GDM1 (cell line): ENCODE results near the gene AKAP6.
"Not testable (repeated sequence)": the region's sequence is repeated elsewhere in the genome, so short reads cannot be mapped to it uniquely, and the experiment has no call there.

ENCODE experiments used
- DNase-seq: peaks from one replicate; lab custom pipeline; 2025; lab: John Stamatoyannopoulos, UW

The AKAP6 gene

DNA sequence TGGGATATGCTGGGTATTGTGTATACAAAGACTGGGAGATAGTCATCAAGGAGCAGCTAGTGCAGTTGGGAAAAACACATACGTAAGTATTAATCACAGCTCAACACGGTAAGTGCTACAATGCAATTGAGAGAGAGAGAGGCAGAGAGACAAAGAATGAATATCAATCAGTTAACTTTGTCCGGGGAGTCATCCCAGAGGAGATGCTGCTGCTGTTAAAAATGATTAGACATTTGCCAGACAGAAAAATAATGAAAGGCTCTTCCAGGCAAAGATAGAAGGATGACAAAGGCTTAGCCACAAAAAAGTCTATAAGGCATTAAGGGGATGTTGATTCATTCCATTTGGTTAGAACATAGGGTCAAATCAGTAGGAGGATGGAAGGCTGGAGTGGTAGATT is 45.1 kb downstream of the AKAP6 start:
- DNase-seq, result no peak

DNA sequence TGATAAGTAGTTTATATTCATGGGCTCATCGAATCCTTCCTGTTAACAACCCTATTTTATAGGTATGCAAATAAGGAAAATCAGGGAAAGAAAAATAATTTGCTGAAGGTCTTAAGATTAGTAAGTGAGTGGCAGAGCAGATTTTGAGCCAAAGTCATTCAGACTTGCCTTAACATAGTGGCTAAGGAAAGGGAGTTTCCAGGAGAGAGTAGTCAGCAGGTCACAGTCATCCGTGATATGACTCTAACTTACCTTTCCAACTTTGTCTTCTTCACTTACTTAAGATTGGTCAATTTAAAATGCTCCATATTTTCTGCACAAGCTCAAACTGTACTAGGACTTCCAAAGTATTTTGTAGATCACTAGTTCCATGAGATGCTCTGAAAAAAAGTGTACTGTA is 46.6 kb downstream of the AKAP6 start:
- no peak for DNase-seq

DNA sequence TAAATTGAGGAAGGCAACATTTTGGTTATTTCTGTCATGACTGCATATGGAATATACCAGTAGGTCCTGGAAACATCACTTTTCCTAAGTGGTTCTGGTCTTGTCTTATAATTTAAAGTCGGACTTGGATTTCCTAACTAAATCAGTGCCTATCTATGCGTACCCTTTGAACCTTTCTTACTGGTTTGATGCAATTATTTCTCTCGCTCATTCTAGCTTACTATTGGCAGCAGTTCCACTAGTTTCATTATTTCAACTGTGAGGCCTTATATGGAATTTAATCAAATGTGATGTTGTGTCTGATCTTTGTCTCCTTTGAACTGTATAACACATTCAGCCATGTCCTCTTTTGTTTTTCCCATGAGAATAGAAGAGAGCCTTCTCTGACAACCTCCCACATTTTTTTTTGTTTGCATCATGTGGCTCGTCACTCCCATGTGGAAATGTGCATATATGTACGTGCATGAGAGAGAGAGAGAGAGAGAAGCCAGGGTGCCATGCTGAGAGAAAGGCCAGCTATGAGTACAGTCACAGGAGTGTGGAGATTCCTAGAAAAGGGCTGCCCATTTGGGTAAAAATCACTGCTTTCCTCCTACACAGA is 48.0 kb downstream of the AKAP6 start:
- DNase-seq, result no peak

DNA sequence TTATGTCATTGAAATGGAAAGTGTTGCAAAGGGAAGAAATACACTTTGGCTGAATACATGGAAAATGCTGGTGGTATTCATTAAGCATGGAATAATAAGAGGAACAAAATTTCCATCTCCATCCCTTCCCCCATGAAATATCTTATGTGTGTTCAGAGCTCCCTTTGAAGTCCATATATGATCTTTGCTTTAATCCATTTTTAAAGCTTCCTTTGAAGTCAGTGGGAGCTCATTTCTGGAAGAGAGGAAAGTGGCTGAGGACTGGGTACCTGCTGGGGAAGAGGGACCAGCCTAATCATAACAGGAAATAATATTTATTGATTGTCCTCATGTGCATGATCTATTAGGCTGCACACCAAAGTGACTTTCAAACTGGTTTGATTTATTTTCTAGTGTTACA is 49.2 kb downstream of the AKAP6 start:
- no peak for DNase-seq

DNA sequence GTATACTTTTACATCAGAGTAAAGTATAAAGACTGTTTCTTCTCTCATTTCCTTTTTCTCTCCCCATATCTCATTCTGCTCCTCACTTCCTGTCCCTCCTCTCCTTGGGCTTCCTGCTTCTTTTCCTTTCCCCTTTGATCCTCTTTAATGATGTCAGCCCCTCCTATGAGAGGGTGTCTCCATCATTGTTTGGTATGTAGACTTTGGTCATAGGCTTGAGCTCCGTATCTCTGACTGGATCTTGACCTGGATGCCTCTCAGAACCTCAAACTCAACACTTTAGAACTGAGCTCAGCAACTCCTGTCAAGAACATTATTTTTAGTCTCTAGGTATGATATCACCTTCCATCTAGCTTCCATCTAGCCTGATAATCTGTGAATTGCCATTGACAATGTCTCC is 50.3 kb downstream of the AKAP6 start:
- DNase-seq, result no peak

DNA sequence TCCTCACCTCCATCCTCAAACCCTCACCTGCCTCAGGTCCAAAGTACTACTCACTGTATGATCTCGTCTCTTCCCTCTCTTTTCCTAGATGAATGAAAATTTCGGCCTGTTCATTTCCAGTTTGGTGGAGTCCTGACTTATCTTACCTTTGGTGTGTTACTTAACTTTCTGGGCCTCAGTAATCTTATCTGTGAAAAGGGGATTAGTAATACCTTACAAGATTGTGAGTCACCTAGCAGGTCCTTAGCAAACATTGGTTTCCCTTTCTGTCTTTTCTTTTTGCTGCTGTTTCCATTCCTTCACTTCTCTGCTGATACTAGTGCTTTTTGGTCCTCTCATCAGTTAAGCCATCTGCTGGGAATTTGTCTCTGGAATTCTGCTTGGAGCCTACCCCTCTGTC is 52.8 kb downstream of the AKAP6 start:
- no peak for DNase-seq

DNA sequence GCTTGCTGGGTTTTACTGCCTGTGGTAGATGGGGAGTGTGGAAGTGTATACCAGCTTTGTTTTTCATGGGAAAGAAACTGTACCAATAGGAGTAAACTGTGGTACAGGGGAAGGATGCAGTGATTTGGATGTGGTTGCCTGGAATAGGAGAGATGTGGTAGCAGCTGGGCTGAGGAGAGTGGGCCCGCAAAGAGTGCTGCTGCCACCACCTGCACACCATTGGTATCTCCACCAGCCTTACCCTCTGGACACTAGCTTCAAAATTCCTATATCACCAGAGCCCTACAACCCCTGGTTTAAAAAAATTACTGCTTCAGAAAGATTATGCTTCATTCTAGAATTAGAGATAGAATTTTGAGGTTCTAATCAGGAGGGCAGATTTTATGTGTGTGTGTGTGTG is 53.6 kb downstream of the AKAP6 start:
- no peak for DNase-seq

DNA sequence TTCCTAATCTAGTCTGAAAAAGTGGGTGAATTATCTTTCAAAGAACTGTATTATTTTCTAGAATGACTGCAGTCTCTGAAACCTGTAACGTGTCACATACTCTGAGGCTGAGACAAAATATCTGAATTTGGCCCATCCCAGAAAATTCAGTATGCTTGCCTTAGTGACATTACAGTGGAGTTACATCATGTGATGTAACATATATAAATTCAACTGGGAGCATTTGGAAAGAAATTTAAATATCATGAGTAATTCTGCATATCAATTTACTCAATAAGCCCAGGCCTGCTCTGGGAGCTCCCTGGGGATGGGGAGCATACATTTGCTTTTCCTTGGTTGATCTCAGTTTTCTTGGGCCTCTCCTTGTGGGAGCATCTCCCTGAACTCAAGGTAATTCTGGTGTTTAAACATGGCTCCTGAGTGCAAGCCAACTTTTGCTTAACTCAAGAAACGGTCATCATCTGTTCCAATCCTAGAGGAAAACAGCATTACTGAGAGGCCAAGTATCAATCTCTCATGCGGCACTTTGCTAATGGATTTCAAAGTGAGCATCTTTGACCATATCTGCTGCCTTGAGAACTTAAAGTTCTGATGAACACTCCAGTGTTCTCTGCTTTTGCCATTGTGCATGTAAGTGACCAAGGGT is 54.4 kb downstream of the AKAP6 start:
- DNase-seq, result no peak

DNA sequence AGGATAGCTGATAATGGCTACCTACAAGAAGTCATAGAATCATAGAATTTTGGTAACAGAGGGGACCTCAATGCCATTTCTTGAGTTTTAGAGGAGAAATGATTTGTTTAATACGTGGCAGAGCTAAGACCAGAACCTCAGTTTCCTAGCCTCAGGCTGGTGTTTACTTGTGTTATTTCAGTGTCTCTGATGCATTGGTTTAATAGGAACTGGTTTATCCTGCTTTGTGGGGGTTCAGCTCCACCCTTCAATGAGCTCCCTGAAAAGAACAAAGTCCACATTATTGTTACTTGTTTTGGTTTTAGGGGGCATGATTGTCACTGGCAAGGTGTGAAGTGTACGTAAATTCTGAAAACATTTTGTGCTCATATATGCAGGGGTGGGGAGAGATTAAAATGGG is 55.4 kb downstream of the AKAP6 start:
- no peak for DNase-seq

DNA sequence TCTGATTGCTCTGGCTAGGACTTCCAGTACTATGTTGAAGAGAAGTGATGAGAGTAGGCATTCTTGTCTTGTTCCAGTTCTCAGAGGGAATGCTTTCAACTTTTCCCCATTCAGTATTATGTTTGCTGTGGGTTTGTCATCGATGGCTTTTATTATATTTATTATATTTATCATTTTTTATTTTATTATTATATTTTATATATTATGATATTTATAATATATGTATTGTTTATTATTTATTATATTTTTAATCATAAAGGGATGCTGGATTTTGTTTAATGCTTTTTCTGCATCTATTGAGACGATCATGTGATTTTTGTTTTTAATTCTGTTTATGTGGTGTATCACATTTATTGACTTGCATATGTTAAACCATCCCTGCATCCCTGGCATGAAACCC is 58.2 kb downstream of the AKAP6 start:
- DNase-seq, result not testable (repeated sequence)

DNA sequence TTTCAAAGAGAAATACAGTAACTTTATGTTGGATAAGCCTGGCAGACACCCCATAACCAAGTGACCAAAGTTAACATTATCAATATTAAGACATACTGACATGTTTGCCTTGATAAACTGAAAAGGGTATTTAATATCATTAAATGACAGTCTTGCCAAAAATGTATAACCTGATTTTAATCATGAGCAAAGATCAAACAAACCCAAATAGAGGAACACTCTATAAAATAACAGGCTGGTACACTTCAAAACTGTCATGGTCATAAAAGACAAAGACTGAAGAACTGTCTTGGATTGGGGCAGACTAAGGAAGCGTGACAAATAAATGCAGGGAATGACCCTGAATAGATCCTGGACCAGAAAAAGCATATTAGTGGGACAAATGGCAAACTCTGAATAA is 64.0 kb downstream of the AKAP6 start:
- DNase-seq, result no peak

DNA sequence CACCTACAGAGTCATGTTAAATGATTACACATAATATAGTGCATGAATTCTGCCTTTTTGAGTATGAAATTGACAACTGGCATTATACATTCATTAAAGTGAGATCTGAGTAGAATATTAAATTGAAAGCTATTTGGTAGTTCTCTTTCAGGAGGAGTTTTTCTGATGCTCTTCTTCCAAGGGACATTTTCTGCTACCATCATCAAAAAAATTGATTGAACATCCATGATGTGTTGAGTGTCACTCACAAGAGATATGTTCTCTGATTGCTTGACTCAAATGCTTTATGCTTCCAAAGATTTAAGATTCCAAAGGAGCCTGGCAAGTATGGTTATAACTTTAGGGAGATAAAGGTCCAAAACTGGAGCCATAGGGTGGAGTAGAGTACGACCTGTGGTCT is 64.9 kb downstream of the AKAP6 start:
- DNase-seq, result no peak

DNA sequence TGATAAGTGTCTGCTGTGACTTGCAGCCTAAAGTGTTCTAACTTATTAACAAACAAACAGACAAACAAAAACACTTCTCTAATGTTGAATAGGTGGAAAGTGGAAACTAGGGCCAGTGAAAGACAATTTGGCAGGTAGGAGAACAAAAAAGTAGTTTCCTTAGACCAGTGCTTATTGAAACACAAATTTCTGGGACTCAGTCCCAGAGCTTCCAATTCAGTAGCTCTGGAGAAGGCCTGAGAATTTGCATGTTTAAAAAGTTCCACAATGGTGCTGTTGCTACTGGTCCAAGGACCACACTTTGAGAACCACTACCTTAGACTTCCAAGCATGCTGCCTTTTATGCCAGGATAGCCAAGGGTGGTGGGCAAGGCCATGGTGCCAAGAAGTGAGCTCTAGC is 67.8 kb downstream of the AKAP6 start:
- no peak for DNase-seq

DNA sequence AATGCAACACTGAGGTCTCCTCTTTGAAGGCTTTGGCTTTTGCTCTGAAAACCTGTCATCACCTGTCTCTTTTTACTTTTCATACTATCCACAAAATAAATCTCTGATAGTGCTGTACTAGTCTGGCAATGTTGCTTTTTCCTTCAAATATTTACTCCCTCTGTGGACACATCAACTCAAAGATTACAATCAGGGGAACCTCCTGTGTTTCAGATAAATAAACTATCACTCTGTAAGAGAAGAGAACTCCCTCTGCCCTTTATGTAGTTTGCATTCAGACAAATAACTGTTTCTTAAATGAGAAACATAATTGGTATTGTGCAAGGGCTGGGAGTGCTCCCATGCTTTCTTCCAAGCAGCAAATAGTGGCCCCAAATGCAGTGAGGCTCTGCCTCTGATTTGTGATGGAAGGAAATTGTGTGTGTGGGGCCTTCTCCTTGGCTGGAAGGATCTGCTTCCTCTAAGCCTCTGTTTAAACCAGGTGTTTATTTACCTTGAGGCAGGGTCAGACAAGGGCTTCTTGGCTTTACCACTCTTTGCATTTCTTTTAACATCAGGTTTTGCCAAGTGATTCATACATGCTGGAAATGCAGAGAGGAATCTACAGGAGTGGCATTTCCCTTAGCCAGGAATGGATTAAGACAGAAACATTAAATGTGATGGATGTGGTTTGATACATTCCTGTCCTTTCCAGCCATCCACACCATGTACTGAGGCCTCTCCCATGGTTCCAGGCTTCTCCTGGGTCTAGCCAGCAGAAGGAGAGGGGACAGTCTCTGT is 69.0 kb downstream of the AKAP6 start:
- DNase-seq, result no peak

DNA sequence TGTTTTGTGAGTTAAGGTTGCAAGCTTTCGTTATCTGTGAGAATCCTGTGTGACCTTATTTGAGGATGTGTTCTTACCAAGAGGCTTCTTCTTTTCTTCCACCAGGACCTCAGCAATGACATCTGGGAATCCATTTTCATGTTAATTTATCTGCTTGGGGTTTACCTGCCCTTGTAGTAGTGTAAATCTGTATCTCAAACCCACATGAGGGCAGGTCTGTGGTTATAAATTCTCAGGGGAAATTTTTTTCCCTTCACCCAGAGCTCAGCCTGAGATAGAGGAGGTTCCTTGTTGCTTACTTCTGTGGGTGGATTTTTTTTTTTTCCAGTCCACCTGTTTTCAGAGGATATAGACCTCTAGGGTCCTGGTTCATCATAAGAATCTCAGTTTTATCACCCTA is 70.8 kb downstream of the AKAP6 start:
- DNase-seq, result no peak

DNA sequence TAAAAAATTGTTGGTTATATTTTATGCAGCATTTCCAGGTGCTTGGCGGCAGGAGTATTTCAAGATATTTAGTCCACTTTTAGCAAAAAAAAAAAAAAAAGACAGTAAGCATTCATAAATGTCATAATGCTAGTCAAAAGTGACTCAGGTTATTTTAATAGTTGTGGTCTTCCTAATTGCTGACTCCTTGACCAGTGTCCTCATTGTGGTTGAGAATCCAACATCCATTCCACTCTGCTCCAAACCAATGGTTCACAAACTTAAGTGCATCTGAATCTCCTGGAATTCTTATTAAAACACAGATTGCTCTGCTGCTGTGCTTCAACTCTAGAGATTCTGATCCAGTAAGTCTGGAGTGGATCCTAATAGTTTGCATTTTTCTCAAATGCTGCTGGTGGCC is 71.4 kb downstream of the AKAP6 start:
- DNase-seq, result no peak

DNA sequence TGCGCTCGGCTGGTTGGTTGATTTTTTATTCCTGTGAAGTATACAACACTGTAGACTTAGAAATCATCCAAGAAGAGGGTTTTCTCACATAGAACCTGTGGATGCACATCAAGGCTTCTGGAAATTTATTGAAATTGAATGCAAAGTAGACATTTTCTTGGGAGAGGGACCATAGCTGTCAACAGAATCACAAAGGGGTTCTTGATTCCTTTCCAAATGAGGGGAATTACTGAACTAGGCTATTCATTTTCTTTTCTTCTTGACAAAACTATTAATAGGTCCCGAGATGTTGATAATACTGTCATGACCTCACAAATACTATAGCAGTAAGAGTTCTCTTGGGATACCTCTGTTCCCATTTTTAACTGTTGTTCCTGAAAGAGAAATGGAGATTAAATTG is 73.9 kb downstream of the AKAP6 start:
- no peak for DNase-seq

DNA sequence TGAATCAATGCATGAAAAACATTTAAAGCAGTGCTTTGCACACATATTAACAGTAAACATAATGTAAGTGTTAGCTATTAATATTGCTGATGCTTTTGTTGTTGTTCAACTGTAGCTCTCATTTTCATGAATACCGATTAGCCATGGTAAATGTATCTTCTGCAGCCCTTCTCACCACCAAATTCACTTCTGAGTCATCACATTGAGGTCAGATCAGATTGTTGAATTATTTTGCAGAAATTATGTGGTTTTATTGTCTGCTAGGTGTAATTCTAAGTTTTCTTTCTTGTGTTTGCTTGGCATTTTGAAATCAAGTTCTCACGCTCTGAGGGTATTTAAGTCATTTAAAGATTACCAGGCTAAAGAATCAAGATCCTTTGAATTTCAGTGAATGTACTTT is 74.6 kb downstream of the AKAP6 start:
- no peak for DNase-seq

DNA sequence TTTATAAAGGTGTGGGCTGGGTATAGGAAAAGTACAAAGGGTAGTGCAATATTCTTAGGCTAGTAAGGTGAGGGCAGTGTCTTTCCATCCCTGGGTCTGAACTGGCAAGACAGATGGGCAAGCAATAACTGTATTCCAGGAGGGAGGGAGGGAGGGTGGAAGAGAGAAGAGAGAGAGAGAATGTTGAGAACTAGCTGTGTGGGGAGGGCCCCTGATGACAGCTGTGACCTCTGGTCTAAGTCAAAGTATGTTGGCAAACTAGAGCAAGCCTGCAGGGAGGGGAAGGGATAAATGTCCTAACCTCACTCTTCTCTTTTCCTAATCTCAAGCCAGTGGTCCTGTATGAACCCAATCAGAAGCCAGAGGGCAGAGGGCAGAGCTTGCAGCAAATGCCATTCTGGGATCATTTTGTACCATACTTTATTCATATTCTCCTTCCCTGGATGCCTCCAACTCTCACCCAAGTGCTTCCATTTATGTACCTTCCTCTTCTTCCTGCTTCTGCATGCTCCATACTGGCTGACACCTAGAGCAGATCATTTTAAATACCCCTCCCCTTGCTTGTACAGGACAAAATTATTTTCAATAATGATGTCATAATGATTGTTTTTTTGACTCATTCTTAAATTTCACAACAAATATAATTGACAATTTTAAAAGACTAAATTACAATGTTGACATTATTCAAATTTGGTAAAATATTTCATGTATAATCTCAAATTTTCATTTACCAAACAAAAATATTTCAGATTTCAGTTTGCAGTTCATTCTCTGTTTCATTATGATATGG is 75.9 kb downstream of the AKAP6 start:
- no peak for DNase-seq

DNA sequence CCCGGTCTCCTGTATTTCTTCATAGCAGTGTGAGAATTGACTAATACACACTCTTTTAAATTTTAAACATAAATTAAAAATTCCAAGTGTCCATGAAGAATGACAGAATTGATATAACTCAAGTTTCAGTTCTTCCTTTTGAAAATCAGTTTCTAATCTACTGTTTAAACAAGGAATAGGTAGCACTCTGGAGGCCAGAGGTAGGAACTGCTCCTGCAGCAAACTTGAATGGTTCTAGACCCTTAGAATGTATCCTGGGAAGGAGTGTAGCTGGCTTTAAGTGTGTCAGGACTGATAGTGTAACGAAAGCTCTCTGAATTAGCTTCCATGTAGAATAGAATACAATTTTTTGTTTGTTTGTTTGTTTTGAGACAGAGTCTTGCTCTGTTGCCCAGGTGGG is 76.8 kb downstream of the AKAP6 start:
- DNase-seq, result no peak

DNA sequence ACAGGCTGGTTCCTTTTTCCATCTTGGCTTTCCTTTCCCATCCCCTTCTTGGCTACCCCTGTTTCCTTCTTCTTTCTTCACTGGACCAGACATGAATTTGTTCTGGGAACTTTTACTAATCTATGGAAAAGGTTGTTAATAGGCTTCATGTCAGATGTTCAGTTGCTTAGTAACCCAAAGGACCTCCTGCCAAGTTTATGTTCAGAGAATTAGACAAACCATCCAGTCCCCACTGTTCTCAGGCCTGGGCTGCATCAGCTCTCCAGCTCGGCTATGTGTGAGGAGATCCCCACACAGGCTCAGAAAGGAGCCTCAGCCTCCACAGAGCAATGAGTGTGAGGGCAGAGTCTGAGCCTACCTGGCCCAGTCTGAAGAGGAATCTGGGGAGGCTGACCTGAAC is 78.0 kb downstream of the AKAP6 start:
- DNase-seq, result no peak

DNA sequence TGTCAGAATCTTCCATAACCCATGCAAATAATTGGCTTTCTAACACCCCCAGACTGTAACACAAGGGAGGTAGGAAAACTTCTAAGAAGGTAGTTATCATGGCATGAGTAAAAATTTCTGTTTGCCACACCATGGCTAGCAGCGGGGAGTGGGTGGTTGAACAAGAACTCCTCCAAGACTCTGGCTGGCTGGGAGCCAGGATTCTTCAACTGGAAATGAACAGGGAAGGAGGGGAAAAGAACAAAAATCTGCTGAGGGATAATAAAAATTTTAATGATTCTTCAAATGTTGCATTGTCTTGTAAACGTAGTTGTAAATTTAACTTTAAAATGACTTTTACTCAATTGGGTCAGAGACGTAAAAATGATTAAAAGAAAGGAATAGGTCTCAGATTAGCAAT is 78.9 kb downstream of the AKAP6 start:
- no peak for DNase-seq

DNA sequence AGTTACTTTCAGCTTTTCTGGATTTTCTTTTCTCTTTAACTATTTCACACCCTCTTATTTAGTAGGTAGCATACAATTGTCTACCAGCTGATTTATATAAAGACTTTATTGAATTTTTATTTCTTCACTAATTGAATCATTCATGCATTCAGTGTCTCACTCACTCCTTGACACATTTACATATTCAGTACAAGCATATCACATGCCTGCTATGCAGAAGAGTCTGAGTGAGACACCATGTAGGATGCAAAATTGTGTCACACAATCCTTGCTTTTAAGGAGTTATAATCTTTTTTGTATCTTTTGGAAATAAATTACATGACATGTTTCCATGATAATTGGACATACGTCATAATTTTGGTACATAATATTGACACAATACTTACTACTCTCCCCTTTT is 83.0 kb downstream of the AKAP6 start:
- DNase-seq, result no peak
